ENCODE data around the gene ATP8B1. TPM values are rescaled to one million over a fixed set of nuclear protein-coding genes. Genes with fewer than 3 reads are reported as not detected.
"Not testable (repeated sequence)": the region's sequence is repeated elsewhere in the genome, so short reads cannot be mapped to it uniquely, and the experiment has no call there.

ATP8B1 gene
- 0.07 TPM for total RNA-seq (ENCODE audit: unreplicated experiment)
- long read RNA-seq, partial matches to known transcripts, result 1 of 2 reads
- long read RNA-seq, other reads (novel, unspliced or antisense), result 1 of 2 reads

DNA sequence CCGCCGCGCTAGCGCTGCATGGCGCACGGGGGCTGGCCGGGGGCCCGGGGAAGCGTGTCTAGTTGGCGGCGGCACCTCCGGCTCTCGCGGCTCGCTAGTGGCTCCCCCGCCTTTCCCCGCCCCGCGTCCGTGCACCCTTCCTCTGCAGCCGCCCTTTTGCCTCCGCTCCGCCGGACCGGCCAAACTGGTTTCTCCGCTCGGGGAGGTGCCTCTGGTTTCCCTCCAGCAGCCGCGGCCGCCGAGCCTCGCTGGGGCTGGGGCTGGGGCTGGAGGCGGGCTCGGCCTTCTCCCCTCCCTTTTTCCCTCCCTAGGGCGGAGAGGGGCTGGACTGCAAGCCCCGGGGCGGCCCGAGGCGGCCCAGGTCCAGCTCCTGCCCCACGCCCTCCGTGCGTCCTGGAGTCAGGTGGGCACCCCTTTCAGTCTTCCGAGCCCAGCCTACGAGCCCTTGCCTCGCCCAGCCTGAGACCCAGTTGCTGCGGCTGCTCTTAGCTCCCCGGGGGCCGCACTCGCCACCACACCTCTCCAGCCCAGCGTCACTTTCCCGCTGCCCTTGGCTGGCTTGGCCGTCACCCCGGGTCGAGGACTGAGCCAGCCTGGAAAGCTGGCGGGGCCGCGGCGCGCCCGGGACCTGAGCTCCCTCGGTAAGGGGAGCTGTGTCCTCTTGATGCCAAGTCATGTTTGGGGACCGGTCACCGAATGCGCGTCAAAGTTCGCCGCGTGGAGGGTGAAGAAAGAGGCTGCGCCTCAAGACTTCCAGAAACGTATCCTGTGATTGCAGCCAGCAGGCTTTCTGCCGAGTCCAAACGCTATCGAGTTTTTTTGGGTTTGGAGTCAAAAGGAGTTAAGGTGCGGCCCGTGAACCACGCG lies at the start of gene ATP8B1:
Gene ATP8B1, minus strand, starts transcription at position 213 of the 867 bp plus-strand sequence. CDS start 71,508 bp downstream, outside the sequence.
- H3K9me3 Mint-ChIP-seq (ENCODE audit: unreplicated experiment), result peaks cover 2% of the 10 kb centered on the region
- no peak within 1 kb of the TSS for H3K27ac Mint-ChIP-seq (ENCODE audit: unreplicated experiment)
- DNase-seq, result peak; percentile 62
- peaks cover 21% of the 10 kb centered on the region for H3K27me3 Mint-ChIP-seq (ENCODE audit: unreplicated experiment)
- TF ChIP-seq, protein P1, sequence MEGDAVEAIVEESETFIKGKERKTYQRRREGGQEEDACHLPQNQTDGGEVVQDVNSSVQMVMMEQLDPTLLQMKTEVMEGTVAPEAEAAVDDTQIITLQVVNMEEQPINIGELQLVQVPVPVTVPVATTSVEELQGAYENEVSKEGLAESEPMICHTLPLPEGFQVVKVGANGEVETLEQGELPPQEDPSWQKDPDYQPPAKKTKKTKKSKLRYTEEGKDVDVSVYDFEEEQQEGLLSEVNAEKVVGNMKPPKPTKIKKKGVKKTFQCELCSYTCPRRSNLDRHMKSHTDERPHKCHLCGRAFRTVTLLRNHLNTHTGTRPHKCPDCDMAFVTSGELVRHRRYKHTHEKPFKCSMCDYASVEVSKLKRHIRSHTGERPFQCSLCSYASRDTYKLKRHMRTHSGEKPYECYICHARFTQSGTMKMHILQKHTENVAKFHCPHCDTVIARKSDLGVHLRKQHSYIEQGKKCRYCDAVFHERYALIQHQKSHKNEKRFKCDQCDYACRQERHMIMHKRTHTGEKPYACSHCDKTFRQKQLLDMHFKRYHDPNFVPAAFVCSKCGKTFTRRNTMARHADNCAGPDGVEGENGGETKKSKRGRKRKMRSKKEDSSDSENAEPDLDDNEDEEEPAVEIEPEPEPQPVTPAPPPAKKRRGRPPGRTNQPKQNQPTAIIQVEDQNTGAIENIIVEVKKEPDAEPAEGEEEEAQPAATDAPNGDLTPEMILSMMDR (IDR thresholded peaks at IDR 0.05; ENCODE audit: partially characterized antibody, unreplicated experiment), result no peak
- H3K4me1 Mint-ChIP-seq (ENCODE audit: low read depth, unreplicated experiment), result peaks cover 7% of the 10 kb centered on the region
- peak within 1 kb of the TSS; percentile 82 for H3K4me3 Mint-ChIP-seq (ENCODE audit: unreplicated experiment)
- H3K36me3 Mint-ChIP-seq (ENCODE audit: unreplicated experiment), result peaks cover 5% of the 10 kb centered on the region

DNA sequence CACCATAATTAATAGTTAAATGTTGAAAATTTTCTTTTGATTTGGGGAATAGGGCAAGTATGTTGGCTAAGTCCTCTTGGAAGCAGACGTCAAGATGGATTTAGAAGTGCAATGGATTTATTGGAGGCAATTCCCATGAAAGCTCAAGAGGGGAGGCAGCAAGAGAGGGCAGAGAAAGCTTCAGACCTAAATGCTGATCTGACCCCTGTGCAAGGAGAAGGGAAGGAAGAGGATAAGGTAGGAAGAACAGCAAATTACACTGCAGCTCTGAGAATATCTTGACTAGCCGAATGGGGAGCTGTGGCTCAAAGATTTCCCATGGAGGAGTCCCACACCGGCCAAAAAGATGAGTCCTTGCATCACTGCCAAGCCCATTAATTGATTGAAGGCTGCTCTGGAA lies 46.9 kb upstream of the ATP8B1 start:
- H3K27ac Mint-ChIP-seq (ENCODE audit: unreplicated experiment), result no peak overlapping the region
- no peak overlapping the region for H3K4me3 Mint-ChIP-seq (ENCODE audit: unreplicated experiment)
- no peaks in the 10 kb centered on the region for H3K27me3 Mint-ChIP-seq (ENCODE audit: unreplicated experiment)
- TF ChIP-seq, protein P1 (IDR thresholded peaks at IDR 0.05; ENCODE audit: partially characterized antibody, unreplicated experiment), result no peak
- H3K4me1 Mint-ChIP-seq (ENCODE audit: low read depth, unreplicated experiment), result peaks cover 2% of the 10 kb centered on the region
- no peak for DNase-seq
- no peaks in the 10 kb centered on the region for H3K36me3 Mint-ChIP-seq (ENCODE audit: unreplicated experiment)
- H3K9me3 Mint-ChIP-seq (ENCODE audit: unreplicated experiment), result peaks cover 2% of the 10 kb centered on the region

DNA sequence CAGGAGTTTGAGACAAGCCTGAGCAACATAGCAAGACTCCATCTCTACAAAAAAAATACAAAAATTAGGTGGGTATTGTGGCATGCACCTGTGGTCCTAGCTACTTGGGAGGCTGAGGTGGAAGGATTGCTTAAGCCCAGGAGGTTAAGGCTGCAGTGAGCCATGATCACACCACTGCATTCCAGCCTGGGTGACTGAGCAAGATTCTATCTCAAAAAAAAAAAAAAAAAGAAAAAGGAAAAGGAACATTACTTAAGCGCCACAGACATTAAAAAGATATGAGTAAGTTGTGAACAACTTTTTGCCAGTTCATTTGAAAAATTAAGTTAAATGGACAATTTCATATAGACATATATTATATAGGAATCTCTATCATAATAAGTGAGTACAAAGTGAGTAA lies 45.3 kb upstream of the ATP8B1 start:
- not testable (repeated sequence) for H3K27me3 Mint-ChIP-seq (ENCODE audit: unreplicated experiment); H3K4me1 Mint-ChIP-seq (ENCODE audit: low read depth, unreplicated experiment); H3K36me3 Mint-ChIP-seq (ENCODE audit: unreplicated experiment); H3K9me3 Mint-ChIP-seq (ENCODE audit: unreplicated experiment); H3K27ac Mint-ChIP-seq (ENCODE audit: unreplicated experiment); DNase-seq; H3K4me3 Mint-ChIP-seq (ENCODE audit: unreplicated experiment)

DNA sequence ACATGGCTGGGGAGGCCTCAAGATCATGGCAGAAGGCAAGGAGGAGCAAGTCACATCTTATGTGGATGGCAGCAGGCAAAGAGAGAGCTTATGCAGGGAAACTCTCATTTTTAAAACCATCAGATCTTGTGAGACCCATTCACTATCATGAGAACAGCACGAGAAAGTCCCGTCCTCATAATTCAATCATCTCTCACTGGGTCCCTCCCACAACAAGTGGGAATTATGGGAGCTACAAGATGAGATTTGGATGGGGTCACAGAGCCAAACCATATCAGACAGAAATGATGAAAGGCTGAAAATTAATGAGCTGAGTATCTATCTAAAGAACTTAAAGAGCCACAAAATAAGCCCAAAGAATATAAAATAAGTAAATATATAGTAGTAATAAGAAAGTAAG lies 44.3 kb upstream of the ATP8B1 start:
- not testable (repeated sequence) for H3K36me3 Mint-ChIP-seq (ENCODE audit: unreplicated experiment); DNase-seq; H3K27ac Mint-ChIP-seq (ENCODE audit: unreplicated experiment); H3K9me3 Mint-ChIP-seq (ENCODE audit: unreplicated experiment); H3K27me3 Mint-ChIP-seq (ENCODE audit: unreplicated experiment); H3K4me3 Mint-ChIP-seq (ENCODE audit: unreplicated experiment)
- H3K4me1 Mint-ChIP-seq (ENCODE audit: low read depth, unreplicated experiment), result peaks cover 11% of the 10 kb centered on the region

DNA sequence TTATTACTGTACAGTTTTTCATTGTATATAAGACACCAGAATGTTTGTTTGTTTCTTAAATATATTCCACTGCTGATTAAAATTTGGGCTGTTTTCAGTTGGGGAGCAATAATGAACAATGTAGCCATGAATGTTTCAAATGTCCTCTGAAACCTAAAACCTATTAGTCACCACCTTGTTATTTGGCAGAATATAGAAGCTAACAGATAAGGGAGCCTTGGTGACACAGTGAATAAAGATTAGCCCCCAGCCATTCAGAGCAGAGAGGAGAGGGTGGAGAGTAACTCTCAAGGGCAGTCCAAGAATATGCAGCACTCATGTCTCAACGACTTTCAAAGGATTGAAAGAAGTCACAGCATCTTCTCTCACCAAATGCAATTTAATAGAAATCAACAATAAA lies 43.1 kb upstream of the ATP8B1 start:
- TF ChIP-seq, protein P1 (IDR thresholded peaks at IDR 0.05; ENCODE audit: partially characterized antibody, unreplicated experiment), result no peak
- Mint-ChIP-seq H3K27me3 (ENCODE audit: unreplicated experiment) (no peaks in the 10 kb centered on the region), H3K4me1 (ENCODE audit: low read depth, unreplicated experiment) (peaks cover 11% of the 10 kb centered on the region), H3K9me3 (ENCODE audit: unreplicated experiment) (peaks cover 2% of the 10 kb centered on the region), H3K27ac (ENCODE audit: unreplicated experiment) (no peak overlapping the region), H3K36me3 (ENCODE audit: unreplicated experiment) (no peaks in the 10 kb centered on the region), H3K4me3 (ENCODE audit: unreplicated experiment) (no peak overlapping the region)
- no peak for DNase-seq

DNA sequence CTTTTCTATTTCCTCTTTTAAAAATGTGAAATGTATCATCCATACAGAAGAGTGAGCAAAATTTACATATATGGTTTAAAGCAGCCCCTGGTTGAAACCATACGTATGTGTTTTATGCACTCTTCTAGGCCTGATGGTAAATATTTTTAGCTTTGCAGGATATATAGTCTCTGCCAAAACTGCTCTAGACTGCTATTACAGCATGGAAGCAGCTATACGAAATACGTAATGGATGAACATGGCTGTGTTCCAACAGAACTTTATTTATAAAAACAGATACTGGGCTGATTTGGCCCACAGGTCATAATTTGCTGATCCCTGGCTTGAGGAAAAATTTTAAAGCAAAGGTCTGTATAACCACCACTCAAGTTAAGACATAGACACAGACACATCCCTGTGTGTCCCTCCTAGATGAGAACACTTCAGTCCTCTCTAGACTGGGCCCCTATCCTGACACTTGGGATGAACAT lies 42.5 kb upstream of the ATP8B1 start:
- H3K4me3 Mint-ChIP-seq (ENCODE audit: unreplicated experiment), result no peak overlapping the region
- H3K36me3 Mint-ChIP-seq (ENCODE audit: unreplicated experiment), result no peaks in the 10 kb centered on the region
- DNase-seq, result no peak
- peaks cover 11% of the 10 kb centered on the region for H3K4me1 Mint-ChIP-seq (ENCODE audit: low read depth, unreplicated experiment)
- TF ChIP-seq, protein P1 (IDR thresholded peaks at IDR 0.05; ENCODE audit: partially characterized antibody, unreplicated experiment), result no peak
- no peak overlapping the region for H3K27ac Mint-ChIP-seq (ENCODE audit: unreplicated experiment)
- H3K27me3 Mint-ChIP-seq (ENCODE audit: unreplicated experiment), result no peaks in the 10 kb centered on the region
- peaks cover 2% of the 10 kb centered on the region for H3K9me3 Mint-ChIP-seq (ENCODE audit: unreplicated experiment)

Measured in glutamatergic neuron (in vitro differentiated cells).